ES-I3 (cell line): Measurements from ENCODE around the gene POLDIP2.

Experiments used
- H3K36me3 ChIP-seq: 2 replicates; pipeline ENCODE4 v1.6.1; 2013; ENCODE audit warnings: mild to moderate bottlenecking, low read length, control low read depth, moderate library complexity; ENCODE audit not compliant: insufficient read depth
- H3K4me1 ChIP-seq: 2 replicates; pipeline ENCODE4 v1.6.1; 2013; ENCODE audit warnings: mild to moderate bottlenecking, control low read depth, low read length; ENCODE audit not compliant: insufficient read depth
- H3K9ac ChIP-seq: 2 replicates; pipeline ENCODE4 v1.6.1; 2013; ENCODE audit warnings: low read depth, mild to moderate bottlenecking, low read length, moderate library complexity
- H3K9me3 ChIP-seq: 2 replicates; pipeline ENCODE4 v1.6.1; 2013; ENCODE audit warnings: mild to moderate bottlenecking, low read length, moderate library complexity; ENCODE audit not compliant: control insufficient read depth, insufficient read depth

The POLDIP2 gene

DNA sequence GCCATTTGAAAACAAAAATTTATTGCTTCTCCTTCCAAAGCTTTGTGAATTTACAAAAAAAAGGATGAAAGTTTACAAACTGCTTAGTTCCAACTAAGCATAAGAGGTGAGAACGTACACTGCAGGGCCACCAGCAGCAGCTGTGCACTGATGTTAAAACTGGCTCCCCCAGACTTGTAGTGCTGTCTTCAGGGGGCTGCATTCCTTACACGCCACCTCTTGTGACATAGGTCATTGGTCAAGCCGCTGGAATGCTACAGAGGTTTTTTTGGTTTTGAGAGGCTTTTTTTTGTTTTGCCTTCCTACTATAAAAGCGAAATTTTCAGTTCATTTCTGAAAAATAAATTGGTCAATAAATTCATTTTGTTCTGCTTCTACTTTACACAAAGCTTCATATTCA is 29.0 kb downstream of the POLDIP2 start:
- no peaks in the 10 kb centered on the region for H3K9me3 ChIP-seq
- no peak overlapping the region for H3K9ac ChIP-seq
- no peaks in the 10 kb centered on the region for H3K4me1 ChIP-seq
- H3K36me3 ChIP-seq, result peaks cover 25% of the 10 kb centered on the region; the same call in 1 of the 2 replicates

GRCh38 chr17:28327709-28328108 is 29.6 kb downstream of the POLDIP2 start:
- H3K4me1 ChIP-seq, result 0 out of 2 replicates have a peak, but pooled peaks cover 3% of the 10 kb centered on the region
- no peak overlapping the region for H3K9ac ChIP-seq
- H3K36me3 ChIP-seq, result peaks cover 25% of the 10 kb centered on the region; the same call in 1 of the 2 replicates
- H3K9me3 ChIP-seq, result no peaks in the 10 kb centered on the region

DNA sequence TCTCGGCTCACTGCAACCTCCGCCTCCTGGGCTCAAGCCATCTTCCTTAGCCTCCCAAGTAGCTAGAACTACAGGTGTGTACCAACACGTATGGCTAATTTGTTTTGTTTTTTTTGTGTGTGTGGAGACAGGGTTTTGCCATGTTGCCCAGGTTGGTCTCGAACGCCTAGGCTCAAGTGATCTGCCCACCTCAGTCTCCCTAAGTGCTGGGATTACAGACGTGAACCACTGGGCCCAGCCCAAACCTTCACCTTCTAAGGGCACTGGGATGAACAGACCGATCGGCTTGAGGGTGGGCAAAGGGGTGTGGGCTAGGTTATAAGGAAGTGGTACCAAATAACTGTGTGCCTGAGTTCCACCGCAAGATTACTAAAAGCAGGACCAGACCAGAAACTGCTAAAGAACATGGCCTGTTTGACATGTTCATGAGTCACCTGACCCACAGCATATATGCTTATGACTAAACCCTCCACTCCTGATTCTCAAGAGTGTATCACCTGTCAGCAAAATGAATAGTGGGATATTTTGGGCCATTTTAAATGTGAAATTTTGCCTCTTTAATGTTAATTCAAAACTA is 30.2 kb downstream of the POLDIP2 start:
- H3K36me3 ChIP-seq, result peaks cover 25% of the 10 kb centered on the region; the same call in 1 of the 2 replicates

DNA sequence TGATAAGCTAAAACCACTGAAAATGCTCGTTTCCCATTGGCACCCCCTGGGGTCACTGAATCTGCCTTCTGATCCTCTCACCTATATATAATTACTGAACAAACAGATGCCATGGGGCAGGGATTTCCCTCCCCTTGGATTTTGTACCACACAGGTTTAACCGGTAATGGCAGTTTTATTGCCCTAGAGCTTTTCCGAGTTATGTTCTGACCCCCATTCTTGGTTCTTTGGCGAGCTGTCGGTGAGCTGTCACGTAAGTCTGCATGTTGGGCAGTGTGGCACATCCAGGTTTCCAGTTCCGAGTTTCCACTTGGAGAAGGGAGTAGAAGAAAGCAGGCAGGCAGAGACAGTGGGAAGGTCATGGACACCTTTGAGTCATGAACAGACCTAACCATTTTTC is 31.2 kb downstream of the POLDIP2 start:
- Histone ChIP-seq H3K9ac (no peak overlapping the region), H3K9me3 (no peaks in the 10 kb centered on the region), H3K4me1 (0 out of 2 replicates have a peak, but pooled peaks cover 3% of the 10 kb centered on the region), H3K36me3 (peaks cover 25% of the 10 kb centered on the region; the same call in 1 of the 2 replicates)

More for the DNA sequence above, 30.2 kb downstream of the POLDIP2 start:
- Histone ChIP-seq H3K9ac (no peak overlapping the region), H3K9me3 (no peaks in the 10 kb centered on the region), H3K4me1 (0 out of 2 replicates have a peak, but pooled peaks cover 3% of the 10 kb centered on the region)

DNA sequence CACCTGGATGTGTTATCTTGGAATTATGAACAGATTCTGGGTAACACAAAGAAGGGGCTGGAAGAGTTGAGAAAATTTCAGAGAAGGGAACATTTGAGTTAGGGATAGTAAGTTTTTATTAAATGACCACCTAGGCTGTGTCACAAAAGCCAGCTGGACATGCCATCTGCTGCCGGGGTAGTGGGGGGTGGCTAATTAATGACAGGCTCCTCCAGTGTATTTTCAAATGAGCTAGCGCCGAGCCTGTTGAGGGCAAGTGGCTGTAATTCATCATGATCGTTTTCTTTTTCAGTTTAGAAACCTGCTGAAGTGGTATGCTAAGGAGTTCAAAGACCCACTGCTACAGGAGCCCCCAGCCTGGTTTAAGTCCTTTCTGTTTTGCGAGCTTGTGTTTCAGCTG is 32.1 kb downstream of the POLDIP2 start:
- peaks cover 25% of the 10 kb centered on the region; the same call in 1 of the 2 replicates for H3K36me3 ChIP-seq
- H3K4me1 ChIP-seq, result 0 out of 2 replicates have a peak, but pooled peaks cover 3% of the 10 kb centered on the region
- no peaks in the 10 kb centered on the region for H3K9me3 ChIP-seq
- no peak overlapping the region for H3K9ac ChIP-seq

DNA sequence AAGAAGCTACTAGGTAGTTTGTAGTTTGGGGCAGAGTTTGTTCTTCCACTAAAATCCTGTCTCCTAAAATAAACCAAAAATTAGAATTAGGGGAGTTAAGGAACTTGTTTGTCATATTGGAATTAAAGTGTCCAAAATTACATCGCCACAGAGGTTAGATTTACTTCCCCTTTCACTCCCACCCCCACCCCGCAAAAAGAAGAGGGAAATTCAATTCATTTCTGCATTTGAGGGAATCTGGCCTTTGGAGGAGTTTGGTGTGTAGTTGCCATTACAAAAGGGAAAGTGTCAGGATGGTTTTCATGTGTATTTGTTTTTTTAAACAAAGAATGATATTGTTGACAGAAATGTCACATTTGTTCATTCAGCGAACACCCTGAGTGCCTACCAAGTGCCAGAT is 32.5 kb downstream of the POLDIP2 start:
- Histone ChIP-seq H3K4me1 (0 out of 2 replicates have a peak, but pooled peaks cover 3% of the 10 kb centered on the region), H3K9ac (no peak overlapping the region), H3K36me3 (peaks cover 25% of the 10 kb centered on the region; the same call in 1 of the 2 replicates), H3K9me3 (no peaks in the 10 kb centered on the region)

DNA sequence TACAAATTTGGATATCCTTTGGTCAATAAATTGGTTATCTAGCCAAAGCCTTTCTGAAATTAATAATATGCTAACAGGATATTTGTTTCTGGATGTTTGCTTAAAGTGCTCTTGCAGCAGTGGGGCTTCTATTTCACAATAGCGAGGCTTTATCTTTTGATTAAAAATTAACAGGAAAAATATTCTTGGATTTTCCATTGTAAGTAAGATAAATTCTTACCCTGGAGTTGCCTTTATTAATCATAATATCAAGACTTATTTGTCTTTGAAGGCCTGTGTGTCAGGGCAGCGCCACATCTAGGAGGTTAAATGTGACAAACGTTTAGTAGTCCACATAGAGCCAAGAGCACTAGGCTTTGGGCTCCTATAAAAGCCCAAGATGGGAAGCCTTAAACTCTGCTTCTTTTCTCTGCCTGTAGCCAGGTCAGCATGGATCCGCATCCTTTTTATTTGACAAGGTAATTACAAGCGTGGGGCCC is 33.0 kb downstream of the POLDIP2 start:
- peaks cover 25% of the 10 kb centered on the region; the same call in 1 of the 2 replicates for H3K36me3 ChIP-seq
- H3K9ac ChIP-seq, result no peak overlapping the region
- 0 out of 2 replicates have a peak, but pooled peaks cover 3% of the 10 kb centered on the region for H3K4me1 ChIP-seq
- H3K9me3 ChIP-seq, result no peaks in the 10 kb centered on the region

DNA sequence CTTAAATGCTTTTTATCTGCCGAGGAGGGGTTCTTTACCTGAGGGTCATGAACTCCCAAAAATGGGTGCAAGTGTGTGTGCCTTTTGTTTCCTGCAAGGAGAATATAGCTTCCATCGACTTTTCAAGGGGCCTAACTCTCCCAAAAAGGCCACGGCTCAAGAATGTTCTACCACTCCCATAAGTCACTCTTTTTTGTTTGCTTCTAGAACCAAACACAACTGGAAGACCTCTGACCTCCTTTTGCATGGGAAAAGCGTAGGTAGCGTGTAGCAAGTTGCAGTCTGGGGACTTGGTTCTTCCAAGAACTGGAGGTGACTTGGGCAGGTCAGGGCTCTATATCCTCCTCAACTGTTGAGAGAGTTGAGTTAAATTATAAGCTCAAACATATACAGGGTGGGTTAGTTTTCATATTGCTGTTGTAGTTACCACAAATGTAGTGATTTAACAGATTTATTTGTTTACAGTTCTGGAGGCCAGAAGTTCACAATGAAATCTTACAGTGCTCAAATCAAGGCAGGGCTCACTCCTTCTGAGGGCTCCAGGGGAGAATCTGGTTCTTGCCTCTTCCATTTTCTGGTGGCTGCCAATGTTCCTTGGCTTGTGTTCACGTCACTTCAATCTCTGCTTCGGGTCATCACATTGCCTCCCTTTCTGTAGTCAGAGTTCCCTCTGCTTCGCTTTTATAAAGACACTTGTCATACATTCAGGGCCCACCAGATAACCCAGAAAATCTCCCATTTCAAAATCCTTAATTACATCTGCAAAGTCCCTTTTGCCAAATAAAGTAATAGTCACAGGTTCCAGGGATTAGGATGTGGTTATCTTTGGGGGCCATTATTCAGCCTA is 36.9 kb downstream of the POLDIP2 start:
- H3K36me3 ChIP-seq, result no peaks in the 10 kb centered on the region
- H3K9me3 ChIP-seq, result no peaks in the 10 kb centered on the region
- peaks cover 12% of the 10 kb centered on the region; the same call in 1 of the 2 replicates for H3K4me1 ChIP-seq
- H3K9ac ChIP-seq, result peak overlapping the region; percentile 73

- no peaks in the 10 kb centered on the region for H3K9me3 ChIP-seq
- H3K9ac ChIP-seq, result peak overlapping the region; percentile 73
- H3K4me1 ChIP-seq, result peaks cover 12% of the 10 kb centered on the region; the same call in 1 of the 2 replicates
- H3K36me3 ChIP-seq, result no peaks in the 10 kb centered on the region
Measured at GRCh38 chr17:28319598-28319935, 37.8 kb downstream of the POLDIP2 start.

- Histone ChIP-seq H3K9me3 (no peaks in the 10 kb centered on the region), H3K4me1 (peaks cover 12% of the 10 kb centered on the region; the same call in 1 of the 2 replicates), H3K9ac (peak within 1 kb of the TSS; percentile 73), H3K36me3 (no peaks in the 10 kb centered on the region)
Measured at GRCh38 chr17:28318759-28319597, 38.3 kb downstream of the POLDIP2 start, which contains the start of gene TMEM97. Gene TMEM97 (plus strand): TSS chr17:28319200. CDS start chr17:28319240, 40 bp downstream.

DNA sequence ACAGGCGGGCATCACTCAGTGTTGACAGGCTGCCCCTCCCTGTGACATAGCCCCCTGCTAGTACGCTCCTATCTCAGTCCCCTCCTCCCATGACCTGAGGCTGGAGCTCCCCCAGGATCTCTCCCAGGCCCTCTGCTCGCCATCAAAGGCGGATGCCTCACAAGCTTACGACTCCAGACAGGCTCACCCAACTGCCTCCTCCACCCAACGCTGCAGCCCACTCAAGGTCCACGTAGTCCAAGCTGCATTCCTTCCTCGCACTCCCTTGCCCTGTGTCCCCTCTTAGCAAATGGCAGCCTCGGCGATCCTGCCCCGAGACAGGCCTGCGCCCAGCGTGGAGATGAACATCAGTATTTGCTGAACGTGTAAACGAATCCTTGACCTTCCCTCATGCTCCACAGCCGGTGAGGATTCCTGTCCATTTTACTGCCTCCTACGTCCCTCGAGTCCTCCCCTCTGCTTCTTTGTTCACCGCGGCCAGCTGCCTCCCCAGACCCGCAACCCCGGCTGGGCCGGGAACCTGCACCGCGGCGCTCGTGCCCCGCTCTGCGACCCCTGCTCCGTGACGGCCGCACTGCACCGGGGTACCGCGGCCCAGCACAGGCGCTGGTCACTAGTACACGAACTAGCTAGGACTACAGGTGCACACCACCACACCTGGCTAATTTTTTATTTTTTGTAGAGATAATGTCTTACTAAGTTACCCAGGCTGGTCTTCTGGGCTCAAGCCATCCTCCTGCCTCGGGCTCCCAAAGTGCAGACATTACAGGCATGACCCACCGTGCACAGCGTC is 39.2 kb downstream of the POLDIP2 start:
- peaks cover 12% of the 10 kb centered on the region; the same call in 1 of the 2 replicates for H3K4me1 ChIP-seq
- H3K36me3 ChIP-seq, result no peaks in the 10 kb centered on the region
- H3K9me3 ChIP-seq, result no peaks in the 10 kb centered on the region
- H3K9ac ChIP-seq, result peak overlapping the region; percentile 73

DNA sequence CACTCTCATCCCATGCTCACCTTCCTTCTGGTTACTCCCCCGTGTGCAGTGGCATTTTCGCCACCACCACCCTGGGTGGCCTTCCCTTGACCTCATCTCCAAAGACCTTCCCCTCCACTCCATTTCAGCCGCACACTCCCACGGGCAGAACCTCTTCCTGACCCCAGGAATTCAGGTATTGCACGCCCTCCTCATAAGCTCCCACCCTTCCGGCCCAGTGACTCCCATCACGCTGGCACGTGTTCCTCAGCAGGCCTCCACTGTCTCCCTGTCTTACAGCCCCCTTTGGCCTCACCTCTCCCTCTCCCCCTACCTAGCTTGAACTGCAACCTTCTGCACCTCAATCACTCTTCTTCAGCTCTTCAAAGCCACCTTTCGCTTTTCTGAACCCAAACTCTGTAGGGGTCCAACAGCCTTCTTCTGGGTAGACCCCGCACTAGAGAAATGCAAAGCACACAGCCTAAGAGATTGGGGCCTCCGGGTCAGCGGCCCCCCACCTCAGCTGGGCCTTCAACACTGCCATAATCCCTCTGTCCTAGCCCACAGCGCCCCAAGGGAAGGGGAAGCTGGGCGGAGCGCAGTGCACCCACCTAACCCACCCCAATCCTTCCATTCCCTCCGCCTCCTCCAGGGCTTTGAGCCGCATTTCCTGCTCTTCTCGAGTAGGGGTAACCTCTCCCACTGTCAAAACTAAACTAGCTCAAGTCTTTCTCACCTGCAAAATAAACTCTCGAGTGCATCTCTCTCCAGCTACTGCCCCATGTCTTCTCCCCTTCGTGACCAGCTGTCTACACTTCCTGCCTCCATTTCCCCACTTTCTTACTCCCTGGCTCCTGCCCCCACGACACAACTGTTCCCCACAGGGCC is 40.0 kb downstream of the POLDIP2 start:
- H3K4me1 ChIP-seq, result peaks cover 10% of the 10 kb centered on the region; the same call in 1 of the 2 replicates
- H3K9ac ChIP-seq, result peak overlapping the region; percentile 73
- no peaks in the 10 kb centered on the region for H3K9me3 ChIP-seq
- H3K36me3 ChIP-seq, result no peaks in the 10 kb centered on the region
